Measurements from ENCODE around the gene SETBP1. TPM values are rescaled to one million over a fixed set of nuclear protein-coding genes. Genes with fewer than 3 reads are reported as not detected.

The SETBP1 gene
- total RNA-seq, 1 donor from 2014 or later: 80.0 TPM

DNA sequence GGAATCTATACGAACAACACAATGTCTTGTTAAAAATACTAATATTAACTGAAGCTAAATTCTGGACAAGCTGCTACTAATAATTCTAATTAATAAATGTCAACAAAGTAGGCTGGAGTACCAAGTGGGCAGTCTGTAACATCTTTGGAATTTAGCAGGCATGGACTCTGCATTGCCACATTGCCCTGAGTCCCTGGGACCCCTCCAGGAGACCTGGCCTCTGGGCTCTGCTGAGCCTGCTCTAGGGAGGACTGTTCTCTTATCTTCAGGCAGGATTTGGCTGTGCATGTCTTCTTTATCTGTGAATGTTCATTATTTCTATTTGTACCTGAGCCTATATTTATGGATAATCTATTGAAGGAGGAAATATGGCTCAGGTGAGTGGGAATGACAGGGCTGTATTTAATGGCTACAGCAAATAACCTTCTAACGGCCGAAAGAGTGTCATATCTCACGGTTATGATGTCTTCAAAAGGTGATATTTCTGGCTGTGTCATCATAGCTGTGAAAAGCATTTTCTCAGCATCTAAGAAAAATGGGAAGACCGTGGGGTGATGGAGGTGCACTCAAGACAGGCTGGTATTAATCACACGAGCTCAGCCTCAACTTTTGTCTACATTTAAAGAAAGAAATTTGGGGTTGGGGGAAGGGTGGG is 28.6 kb upstream of the SETBP1 start:
- no peaks in the 10 kb centered on the region for H3K9me3 Mint-ChIP-seq (ENCODE audit: unreplicated experiment)
- peak overlapping the region; percentile 68 for H3K27ac Mint-ChIP-seq (ENCODE audit: unreplicated experiment)
- H3K4me1 Mint-ChIP-seq (ENCODE audit: unreplicated experiment): peaks cover 45% of the 10 kb centered on the region
- H3K4me3 Mint-ChIP-seq (ENCODE audit: unreplicated experiment): no peak overlapping the region
- TF ChIP-seq, protein P1, sequence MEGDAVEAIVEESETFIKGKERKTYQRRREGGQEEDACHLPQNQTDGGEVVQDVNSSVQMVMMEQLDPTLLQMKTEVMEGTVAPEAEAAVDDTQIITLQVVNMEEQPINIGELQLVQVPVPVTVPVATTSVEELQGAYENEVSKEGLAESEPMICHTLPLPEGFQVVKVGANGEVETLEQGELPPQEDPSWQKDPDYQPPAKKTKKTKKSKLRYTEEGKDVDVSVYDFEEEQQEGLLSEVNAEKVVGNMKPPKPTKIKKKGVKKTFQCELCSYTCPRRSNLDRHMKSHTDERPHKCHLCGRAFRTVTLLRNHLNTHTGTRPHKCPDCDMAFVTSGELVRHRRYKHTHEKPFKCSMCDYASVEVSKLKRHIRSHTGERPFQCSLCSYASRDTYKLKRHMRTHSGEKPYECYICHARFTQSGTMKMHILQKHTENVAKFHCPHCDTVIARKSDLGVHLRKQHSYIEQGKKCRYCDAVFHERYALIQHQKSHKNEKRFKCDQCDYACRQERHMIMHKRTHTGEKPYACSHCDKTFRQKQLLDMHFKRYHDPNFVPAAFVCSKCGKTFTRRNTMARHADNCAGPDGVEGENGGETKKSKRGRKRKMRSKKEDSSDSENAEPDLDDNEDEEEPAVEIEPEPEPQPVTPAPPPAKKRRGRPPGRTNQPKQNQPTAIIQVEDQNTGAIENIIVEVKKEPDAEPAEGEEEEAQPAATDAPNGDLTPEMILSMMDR (IDR thresholded peaks at IDR 0.05): no peak
- no peak for DNase-seq (ENCODE audit: extremely low spot score, unreplicated experiment)
- peaks cover 1% of the 10 kb centered on the region for H3K36me3 Mint-ChIP-seq (ENCODE audit: unreplicated experiment)
- H3K27me3 Mint-ChIP-seq (ENCODE audit: unreplicated experiment): no peaks in the 10 kb centered on the region

DNA sequence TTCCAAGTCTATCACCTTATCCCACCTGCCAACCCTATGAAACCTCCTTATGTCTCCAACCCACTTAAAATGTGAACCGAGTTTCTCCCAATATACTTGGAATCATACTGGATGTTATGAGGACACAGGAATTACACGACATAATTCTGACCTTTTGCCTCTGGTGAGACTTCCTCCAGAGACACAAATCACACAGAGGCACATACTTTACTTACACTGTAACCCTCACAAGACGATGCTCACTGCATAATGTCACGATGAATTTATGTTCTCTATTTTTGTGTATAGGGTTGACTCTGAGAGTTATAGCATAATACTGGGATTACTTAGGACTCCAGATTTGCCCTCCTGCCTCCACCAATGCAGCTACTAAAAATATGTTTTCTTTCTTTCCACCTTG is 28.0 kb upstream of the SETBP1 start:
- TF ChIP-seq, protein P1 (IDR thresholded peaks at IDR 0.05): no peak
- Mint-ChIP-seq H3K4me3 (ENCODE audit: unreplicated experiment) (no peak overlapping the region), H3K36me3 (ENCODE audit: unreplicated experiment) (peaks cover 1% of the 10 kb centered on the region), H3K27me3 (ENCODE audit: unreplicated experiment) (no peaks in the 10 kb centered on the region), H3K27ac (ENCODE audit: unreplicated experiment) (no peak overlapping the region), H3K4me1 (ENCODE audit: unreplicated experiment) (peaks cover 45% of the 10 kb centered on the region), H3K9me3 (ENCODE audit: unreplicated experiment) (no peaks in the 10 kb centered on the region)
- no peak for DNase-seq (ENCODE audit: extremely low spot score, unreplicated experiment)

DNA sequence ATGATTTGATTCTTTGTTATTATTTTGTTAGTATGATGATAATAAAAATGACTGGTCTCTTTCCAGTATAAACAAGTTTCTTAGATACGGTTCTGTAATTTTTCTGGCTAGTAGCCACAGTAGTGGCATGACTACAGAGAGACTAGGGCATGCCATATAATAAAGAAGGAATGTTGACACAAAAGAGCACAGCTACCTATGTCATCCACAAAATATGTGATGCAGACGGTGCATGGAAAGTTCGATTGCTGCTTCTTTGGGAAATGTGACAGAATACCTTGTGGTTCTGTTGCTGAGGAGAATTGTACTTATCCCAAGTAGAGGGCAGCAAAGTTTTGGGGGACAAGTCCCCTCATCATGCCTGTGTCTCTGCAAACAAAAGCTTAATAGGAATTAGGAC is 26.1 kb upstream of the SETBP1 start:
- Mint-ChIP-seq H3K36me3 (ENCODE audit: unreplicated experiment) (peaks cover 1% of the 10 kb centered on the region), H3K27me3 (ENCODE audit: unreplicated experiment) (no peaks in the 10 kb centered on the region), H3K27ac (ENCODE audit: unreplicated experiment) (peak overlapping the region; percentile 56), H3K4me1 (ENCODE audit: unreplicated experiment) (peaks cover 45% of the 10 kb centered on the region), H3K9me3 (ENCODE audit: unreplicated experiment) (no peaks in the 10 kb centered on the region), H3K4me3 (ENCODE audit: unreplicated experiment) (no peak overlapping the region)
- no peak for DNase-seq (ENCODE audit: extremely low spot score, unreplicated experiment)
- TF ChIP-seq, protein P1 (IDR thresholded peaks at IDR 0.05): no peak

DNA sequence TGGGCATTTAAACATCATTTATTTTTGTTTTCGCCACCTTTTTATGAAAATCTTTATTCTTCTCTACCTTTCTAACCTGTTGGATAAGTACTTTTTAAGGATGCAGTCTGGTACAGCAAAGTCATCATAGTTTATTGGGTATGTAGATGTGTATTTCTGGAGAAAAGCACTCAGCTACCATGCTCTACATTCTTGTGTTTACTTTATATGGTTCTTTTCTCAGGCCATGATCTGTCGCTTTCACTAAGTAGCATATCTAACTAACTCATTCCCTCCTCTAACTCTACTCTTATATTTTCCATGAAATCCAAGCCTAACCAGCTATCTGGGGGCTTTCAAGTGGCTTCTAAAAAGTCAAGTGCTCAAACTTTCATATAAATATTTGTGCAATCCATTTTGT is 25.3 kb upstream of the SETBP1 start:
- DNase-seq (ENCODE audit: extremely low spot score, unreplicated experiment): no peak
- Mint-ChIP-seq H3K4me1 (ENCODE audit: unreplicated experiment) (peaks cover 45% of the 10 kb centered on the region), H3K36me3 (ENCODE audit: unreplicated experiment) (peaks cover 1% of the 10 kb centered on the region), H3K27ac (ENCODE audit: unreplicated experiment) (no peak overlapping the region), H3K27me3 (ENCODE audit: unreplicated experiment) (no peaks in the 10 kb centered on the region), H3K4me3 (ENCODE audit: unreplicated experiment) (no peak overlapping the region), H3K9me3 (ENCODE audit: unreplicated experiment) (no peaks in the 10 kb centered on the region)
- TF ChIP-seq, protein P1 (IDR thresholded peaks at IDR 0.05): no peak

DNA sequence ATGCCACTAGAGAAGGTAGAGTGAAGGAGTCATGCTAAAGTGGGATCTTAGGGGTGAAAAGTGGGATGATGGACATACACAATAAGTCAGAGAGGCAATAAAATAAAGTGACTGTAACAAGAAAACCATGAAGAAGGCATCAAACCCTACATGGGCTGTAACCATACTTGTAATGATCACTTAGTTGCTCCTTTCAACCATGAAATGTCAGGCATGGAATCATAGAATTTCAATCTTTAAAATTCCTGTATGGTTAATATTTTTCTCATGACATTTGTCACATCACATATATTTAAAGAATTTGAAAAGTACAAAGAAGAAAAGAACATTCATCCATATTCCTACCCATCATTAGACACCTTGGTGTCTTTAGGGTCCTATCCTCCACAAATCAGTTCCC is 20.9 kb upstream of the SETBP1 start:
- TF ChIP-seq, protein P1 (IDR thresholded peaks at IDR 0.05): no peak
- Mint-ChIP-seq H3K27ac (ENCODE audit: unreplicated experiment) (no peak overlapping the region), H3K4me1 (ENCODE audit: unreplicated experiment) (peaks cover 10% of the 10 kb centered on the region), H3K27me3 (ENCODE audit: unreplicated experiment) (no peaks in the 10 kb centered on the region), H3K36me3 (ENCODE audit: unreplicated experiment) (no peaks in the 10 kb centered on the region), H3K9me3 (ENCODE audit: unreplicated experiment) (no peaks in the 10 kb centered on the region), H3K4me3 (ENCODE audit: unreplicated experiment) (no peak overlapping the region)
- no peak for DNase-seq (ENCODE audit: extremely low spot score, unreplicated experiment)
